ENCODE measurements around the gene FZD8. TPM values are rescaled to one million over a fixed set of nuclear protein-coding genes. Genes with fewer than 3 reads are reported as not detected.

The FZD8 gene
- total RNA-seq, 1 experiment from 2014 or later = 13.7 TPM

- TF ChIP-seq PRDM15 (CRISPR knock-in tag; IDR thresholded peaks at IDR 0.05) (no peak), TEAD1 (CRISPR knock-in tag; IDR thresholded peaks at IDR 0.05) (no peak), CBFB (CRISPR knock-in tag; IDR thresholded peaks at IDR 0.05; ENCODE audit: low read depth) (no peak), EMX1 (CRISPR knock-in tag; IDR thresholded peaks at IDR 0.05) (no peak), E2F4 (CRISPR knock-in tag; IDR thresholded peaks at IDR 0.05; ENCODE audit: borderline replicate concordance, low read depth) (no peak), ESRRA (CRISPR knock-in tag; IDR thresholded peaks at IDR 0.05; ENCODE audit: borderline replicate concordance) (no peak)
These were observed 29.6 kb downstream of the FZD8 start (continued) for GRCh38 chr10:35612385-35613106.

GRCh38 chr10:35611750-35612149, 30.3 kb downstream of the FZD8 start:
- Mint-ChIP-seq H3K4me1 (peaks cover 5% of the 10 kb centered on the region; the same call in 1 of the 2 replicates), H3K36me3 (peaks cover 11% of the 10 kb centered on the region), H3K27me3 (ENCODE audit: low read depth) (peaks cover 20% of the 10 kb centered on the region), H3K9me3 (peaks cover 12% of the 10 kb centered on the region), H3K27ac (no peak overlapping the region), H3K4me3 (no peak overlapping the region)
- ATAC-seq (peak; percentile 71), DNase-seq (ENCODE audit: low spot score) (peak; percentile 19)
- TF ChIP-seq ZSCAN18 (CRISPR knock-in tag; IDR thresholded peaks at IDR 0.05) (no peak), ATF1 (CRISPR knock-in tag; IDR thresholded peaks at IDR 0.05) (no peak), ZNF396 (CRISPR knock-in tag; IDR thresholded peaks at IDR 0.05; ENCODE audit: borderline replicate concordance) (no peak), PRDM15 (CRISPR knock-in tag; IDR thresholded peaks at IDR 0.05) (no peak), CBFB (CRISPR knock-in tag; IDR thresholded peaks at IDR 0.05; ENCODE audit: low read depth) (no peak), GRHL2 (CRISPR knock-in tag; IDR thresholded peaks at IDR 0.05; ENCODE audit: insufficient replicate concordance, severe bottlenecking) (no peak)
- ChIA-PET CTCF (interaction anchor here (0.6 to 4.0 kb wide), 15 partner anchors 11 to 1269 kb away, joined by 3 to 28 read pairs (median 8); partner anchors contain the start of gene CREM), POLR2A (no interaction called here)

GRCh38 chr10:35608328-35608672, 33.8 kb downstream of the FZD8 start:
- H3K36me3 Mint-ChIP-seq = peaks cover 11% of the 10 kb centered on the region
- no peak overlapping the region for H3K27ac Mint-ChIP-seq
- H3K9me3 Mint-ChIP-seq = peaks cover 12% of the 10 kb centered on the region
- ChIA-PET POLR2A (no interaction called here), CTCF (interaction anchor here (0.6 to 0.9 kb wide), 2 partner anchors 8 to 34 kb away, joined by 3 read pairs; no protein-coding TSS in a partner anchor)
- DNase-seq (ENCODE audit: low spot score) = no peak
- no peak for ATAC-seq
- peaks cover 28% of the 10 kb centered on the region for H3K27me3 Mint-ChIP-seq (ENCODE audit: low read depth)
- peaks cover 5% of the 10 kb centered on the region; the same call in 1 of the 2 replicates for H3K4me1 Mint-ChIP-seq
- no peak overlapping the region for H3K4me3 Mint-ChIP-seq
- TF ChIP-seq MLX (CRISPR knock-in tag; IDR thresholded peaks at IDR 0.05) (no peak), ETV6 (CRISPR knock-in tag; IDR thresholded peaks at IDR 0.05) (no peak), ZBTB43 (CRISPR knock-in tag; IDR thresholded peaks at IDR 0.05) (no peak)

Measured in WTC11 (cell line).